ENCODE measurements around the gene TMPRSS11A.

Gene TMPRSS11A

DNA sequence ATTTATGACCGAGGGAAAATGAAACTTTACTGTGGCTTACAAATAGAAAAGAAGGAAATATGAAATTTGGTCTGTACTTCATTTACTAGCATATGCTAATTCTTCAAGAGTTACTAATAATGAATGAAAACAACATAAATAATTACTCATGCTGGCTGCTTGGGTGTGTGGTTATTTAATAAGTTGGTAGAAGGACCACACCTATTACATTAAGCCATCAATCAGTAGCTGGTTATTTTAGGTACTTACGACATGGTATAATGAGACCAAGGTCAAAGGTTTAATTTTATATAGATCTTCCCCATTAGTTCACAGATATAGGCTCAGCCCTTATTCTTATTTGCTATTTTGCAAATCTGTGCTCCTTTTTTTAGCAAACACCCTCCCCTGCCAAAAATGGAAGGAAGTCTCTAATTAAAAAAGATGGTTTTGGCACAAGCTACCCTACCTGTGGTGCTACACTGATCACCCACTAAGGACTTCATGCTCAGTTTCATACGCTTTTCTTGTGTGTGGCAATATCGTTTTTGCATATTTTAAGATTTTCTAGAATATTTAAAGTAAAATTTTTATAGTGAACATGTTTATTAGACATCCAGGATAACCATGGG lies 93.6 kb downstream of the TMPRSS11A start:
- DNase-seq (ENCODE audit: low read depth): no peak

GRCh38 chr4:67861513-67861912 lies 101.8 kb downstream of the TMPRSS11A start:
- no peak for DNase-seq (ENCODE audit: low read depth)
